IPS-18c (cell line): Measurements from ENCODE around the gene OXA1L.
A peak's percentile ranks its signal among the peaks of the same experiment; 100 is the strongest.
"Not testable (repeated sequence)": the region's sequence is repeated elsewhere in the genome, so short reads cannot be mapped to it uniquely, and the experiment has no call there.

Source experiments
- H3K4me3 ChIP-seq: 2 replicates; pipeline ENCODE4 v1.7.0; 2013; ENCODE audit warnings: low read depth, mild to moderate bottlenecking, low read length, moderate library complexity; ENCODE audit not compliant: insufficient read depth
- H3K9me3 ChIP-seq: one replicate; pipeline ENCODE4 v1.6.1; 2013; ENCODE audit warnings: mild to moderate bottlenecking, low read length, moderate library complexity; ENCODE audit not compliant: control insufficient read depth, insufficient read depth

The OXA1L gene

DNA sequence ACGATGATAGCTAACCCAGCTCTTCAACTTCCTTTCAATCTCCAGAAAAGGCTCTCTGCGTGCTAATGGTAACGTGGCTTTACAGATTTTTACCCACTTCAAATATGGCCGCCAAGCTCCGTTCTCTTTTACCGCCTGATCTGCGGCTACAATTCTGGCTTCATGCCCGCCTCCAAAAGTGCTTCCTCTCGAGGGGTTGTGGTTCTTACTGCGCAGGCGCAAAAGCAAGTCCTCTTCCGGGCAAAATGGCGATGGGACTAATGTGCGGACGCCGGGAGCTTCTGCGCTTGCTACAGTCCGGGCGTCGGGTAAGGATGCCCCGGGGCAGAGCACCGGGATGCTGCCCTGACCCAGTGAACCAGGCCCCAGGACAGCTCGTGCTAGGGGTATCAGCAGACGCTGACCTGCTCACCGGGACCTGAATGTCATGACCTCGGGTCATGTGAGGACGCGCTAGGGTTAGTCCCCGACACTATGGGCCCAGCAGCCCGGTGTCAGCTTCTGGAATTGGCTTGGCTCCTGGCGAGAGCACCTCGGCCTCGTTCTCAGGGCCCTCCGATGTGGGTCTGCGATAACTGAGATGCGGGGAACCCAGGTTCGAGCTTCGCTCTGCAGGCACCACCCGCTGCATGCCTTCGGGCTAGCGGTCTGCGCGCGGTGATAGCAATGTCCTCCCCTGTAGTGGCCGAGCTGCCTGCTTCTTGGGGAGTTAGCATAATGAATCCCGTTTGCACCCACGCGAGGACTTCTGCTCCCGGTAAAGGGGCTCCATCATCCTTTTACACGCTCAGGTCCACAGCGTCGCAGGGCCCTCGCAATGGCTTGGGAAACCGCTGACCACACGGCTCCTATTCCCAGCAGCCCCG is at the start of gene OXA1L:
Gene OXA1L, plus strand, starts transcription at position 232 of the 866 bp plus-strand sequence. Its CDS starts 14 bp downstream, at position 246.
- Histone ChIP-seq H3K9me3 (peaks cover 2% of the 10 kb centered on the region), H3K4me3 (peak within 1 kb of the TSS; percentile 97)

DNA sequence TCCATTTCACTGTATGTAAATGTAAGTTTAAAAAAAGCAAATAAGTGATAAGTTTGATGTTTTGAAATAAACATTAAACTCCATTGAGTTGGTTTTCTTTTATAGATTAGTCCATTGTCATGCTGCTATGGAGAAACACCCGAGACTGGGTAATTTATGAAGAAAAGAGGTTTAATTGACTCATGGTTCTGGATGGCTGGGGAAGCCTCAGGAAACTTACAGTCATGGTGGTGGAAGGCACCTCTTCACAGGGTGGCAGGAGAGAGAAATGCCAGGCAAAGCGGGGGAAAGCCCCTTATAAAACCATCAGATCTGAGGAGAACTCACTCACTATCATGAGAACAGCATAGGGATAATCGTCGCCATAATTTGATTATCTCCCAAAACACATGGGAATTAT is 48.4 kb upstream of the OXA1L start:
- H3K4me3 ChIP-seq = no peak overlapping the region
- peaks cover 3% of the 10 kb centered on the region for H3K9me3 ChIP-seq

DNA sequence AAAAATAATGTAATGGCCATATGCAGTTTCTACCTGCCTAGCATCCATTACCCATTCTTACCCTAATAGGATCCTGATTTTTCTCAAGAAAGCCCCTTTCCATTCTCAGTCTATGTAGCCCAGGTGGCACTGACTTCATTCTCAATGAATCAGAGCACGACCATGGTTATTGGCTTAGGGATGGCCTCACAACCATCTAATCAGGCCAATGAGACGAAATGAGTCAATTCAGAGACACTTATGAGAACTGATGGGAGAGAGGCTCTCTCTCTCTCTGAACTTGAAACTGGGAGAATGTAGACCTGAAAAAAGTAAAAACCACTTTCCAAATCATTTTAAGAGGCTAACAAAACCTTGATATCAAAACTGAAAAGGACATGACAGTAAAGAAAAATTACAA is 45.3 kb upstream of the OXA1L start:
- peaks cover 3% of the 10 kb centered on the region for H3K9me3 ChIP-seq
- H3K4me3 ChIP-seq = no peak overlapping the region

DNA sequence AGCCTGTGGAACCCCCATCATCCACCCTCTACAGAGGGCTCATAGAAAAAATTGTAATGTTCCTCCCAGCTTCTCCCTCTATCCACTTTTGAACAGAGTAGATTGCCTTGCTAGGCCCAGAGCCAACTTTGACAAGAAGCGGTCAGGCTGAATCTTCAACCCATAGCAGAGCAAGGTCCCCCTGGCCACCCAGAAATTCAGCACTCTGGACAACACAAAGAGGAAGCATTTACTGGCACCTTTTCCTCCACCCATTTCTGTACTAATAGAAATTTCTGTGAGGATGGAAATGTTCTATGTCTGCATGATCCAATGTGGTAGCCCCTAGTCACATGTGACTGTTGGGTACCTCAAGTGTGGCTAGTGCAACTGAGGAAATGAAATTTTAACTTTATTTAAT is 42.7 kb upstream of the OXA1L start:
- H3K4me3 ChIP-seq = no peak overlapping the region
- peaks cover 3% of the 10 kb centered on the region for H3K9me3 ChIP-seq

DNA sequence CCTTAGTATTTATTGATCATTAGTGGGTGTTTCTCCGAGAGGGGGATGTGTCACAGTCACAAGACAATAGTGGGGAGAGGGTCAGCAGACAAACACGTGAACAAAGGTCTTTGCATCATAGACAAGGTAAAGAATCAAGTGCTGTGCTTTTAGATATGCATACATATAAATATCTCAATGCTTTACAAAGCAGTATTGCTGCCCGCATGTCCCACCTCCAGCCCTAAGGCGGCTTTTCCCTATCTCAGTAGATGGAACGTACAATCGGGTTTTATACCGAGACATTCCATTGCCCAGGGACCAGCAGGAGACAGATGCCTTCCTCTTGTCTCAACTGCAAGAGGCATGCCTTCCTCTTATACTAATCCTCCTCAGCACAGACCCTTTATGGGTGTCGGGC is 41.6 kb upstream of the OXA1L start:
- not testable (repeated sequence) for H3K9me3 ChIP-seq, H3K4me3 ChIP-seq

DNA sequence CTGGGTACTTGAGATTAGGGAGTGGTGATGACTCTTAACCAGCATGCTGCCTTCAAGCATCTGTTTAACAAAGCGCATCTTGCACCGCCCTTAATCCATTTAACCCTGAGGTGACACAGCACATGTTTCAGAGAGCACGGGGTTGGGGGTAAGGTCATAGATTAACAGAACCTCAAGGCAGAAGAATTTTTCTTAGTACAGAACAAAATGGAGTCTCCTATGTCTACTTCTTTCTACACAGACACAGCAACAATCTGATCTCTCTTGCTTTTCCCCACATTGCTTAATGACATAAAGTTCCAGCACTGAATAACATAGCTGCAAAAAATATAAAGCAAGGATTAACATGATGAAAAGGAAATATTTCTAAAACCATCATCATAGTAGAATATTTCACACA is 41.1 kb upstream of the OXA1L start:
- not testable (repeated sequence) for H3K4me3 ChIP-seq

DNA sequence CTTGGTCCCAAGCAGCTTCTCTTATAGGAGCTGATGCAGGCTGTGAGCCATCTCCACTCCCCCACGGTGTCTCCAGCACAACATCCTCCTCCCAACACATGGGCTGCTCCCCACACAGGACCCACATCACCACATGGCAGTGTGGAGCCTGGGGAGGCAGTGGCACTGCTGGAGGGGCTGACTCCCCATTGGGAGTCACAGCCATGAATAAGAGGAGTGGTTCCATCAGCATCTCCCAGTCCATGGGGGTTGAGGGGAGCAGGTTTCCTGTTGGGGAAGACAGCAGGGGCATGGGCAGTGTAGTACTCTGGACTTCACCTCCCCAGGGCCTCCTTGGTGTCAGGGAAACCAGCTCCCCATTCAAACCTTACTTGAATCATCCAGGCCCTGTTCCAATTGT is 40.5 kb upstream of the OXA1L start:
- Histone ChIP-seq H3K4me3 (no peak overlapping the region), H3K9me3 (peaks cover 3% of the 10 kb centered on the region)

More for the DNA sequence above, 41.1 kb upstream of the OXA1L start:
- H3K9me3 ChIP-seq = not testable (repeated sequence)

DNA sequence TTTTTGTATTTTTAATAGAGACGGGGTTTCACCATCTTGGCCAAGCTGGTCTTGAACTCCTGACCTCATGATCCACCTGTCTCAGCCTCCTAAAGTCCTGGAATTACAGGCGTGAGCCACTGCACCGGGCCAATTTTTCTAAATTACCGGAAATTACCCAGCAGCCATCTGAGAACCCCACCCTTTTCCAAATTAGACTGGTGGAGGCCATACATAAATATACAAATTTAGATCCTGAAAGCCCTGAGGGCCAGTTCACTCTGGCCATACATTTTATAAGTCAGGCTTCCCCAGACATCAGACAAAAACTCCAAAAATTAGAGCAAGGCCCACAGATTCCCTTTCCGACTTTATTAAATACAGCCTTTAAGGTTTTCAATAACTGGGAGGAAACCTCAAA is 34.4 kb upstream of the OXA1L start:
- H3K9me3 ChIP-seq, H3K4me3 ChIP-seq: not testable (repeated sequence)

DNA sequence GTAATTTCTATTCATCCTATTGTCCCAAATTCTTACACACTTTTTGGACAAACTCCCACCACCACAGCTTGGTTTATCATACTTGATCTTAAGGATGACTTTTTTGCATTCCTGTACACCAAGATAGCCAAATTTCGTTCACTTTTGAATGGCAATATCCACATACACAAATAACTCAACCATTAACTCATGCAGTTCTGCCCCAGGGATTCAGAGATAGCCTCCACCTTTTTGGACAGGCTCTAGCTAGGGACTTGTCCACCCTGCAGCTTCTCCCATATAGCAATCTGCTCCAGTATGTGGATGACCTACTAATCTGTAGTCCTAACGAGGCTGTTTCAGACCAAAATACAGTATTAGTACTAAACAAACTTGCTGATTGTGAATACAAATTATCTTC is 32.7 kb upstream of the OXA1L start:
- H3K9me3 ChIP-seq = no peaks in the 10 kb centered on the region
- H3K4me3 ChIP-seq = no peak overlapping the region

DNA sequence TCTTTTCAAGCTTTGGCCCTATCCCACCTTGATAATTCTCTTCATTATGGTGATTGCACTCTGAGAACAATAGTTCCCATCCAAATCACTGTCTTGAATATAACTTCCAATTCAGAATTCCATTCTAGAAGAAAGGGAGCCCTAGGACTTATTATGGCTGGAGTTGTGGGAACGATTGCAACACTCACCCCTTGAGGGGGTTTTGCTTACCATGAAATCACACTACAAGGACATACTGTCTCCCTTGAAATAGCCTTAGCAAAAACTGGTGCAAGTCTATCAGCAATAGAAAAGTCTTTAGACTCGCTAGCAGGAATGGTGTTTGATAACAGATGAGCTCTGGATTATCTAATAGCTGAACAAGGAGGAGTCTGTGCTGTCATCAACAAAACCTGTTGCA is 31.4 kb upstream of the OXA1L start:
- Histone ChIP-seq H3K4me3 (no peak overlapping the region), H3K9me3 (peaks cover 2% of the 10 kb centered on the region)

DNA sequence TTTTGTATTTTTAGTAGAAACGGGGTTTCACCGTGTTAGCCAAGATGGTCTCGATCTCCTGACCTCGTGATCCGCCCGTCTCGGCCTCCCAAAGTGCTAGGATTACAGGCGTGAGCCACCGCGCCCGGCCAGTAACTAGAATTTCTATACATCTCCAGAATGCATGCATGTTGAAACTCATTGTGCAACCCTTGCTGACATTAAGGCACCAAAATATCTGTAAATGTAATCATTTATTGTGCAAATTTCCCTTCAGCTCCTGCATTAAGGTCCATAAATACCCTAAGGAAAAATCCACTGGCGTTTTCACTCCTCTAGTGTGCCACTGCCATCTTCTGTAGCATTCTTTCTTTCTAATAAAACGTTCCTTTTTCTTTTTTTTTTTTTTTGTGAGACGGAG is 30.1 kb upstream of the OXA1L start:
- H3K4me3 ChIP-seq, H3K9me3 ChIP-seq: not testable (repeated sequence)

DNA sequence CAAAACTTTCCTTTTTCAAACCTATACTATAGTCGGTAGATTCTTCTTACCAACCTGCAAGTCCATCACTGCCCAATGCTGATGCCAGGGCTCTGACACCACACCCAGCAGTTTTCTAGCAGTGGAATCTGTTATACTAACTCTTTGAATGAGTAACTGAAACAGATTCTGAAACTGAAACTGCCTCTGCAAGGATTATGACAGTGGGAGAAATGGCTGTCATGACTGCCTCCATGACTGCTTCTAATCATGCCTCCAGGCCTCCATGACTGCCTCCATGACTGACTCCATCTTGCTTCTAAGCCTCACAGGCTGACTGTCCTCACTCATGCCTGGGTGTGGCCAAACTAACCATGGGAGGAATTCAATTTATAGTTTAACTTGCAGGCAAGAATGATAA is 29.4 kb upstream of the OXA1L start:
- H3K9me3 ChIP-seq = peaks cover 2% of the 10 kb centered on the region
- no peak overlapping the region for H3K4me3 ChIP-seq

DNA sequence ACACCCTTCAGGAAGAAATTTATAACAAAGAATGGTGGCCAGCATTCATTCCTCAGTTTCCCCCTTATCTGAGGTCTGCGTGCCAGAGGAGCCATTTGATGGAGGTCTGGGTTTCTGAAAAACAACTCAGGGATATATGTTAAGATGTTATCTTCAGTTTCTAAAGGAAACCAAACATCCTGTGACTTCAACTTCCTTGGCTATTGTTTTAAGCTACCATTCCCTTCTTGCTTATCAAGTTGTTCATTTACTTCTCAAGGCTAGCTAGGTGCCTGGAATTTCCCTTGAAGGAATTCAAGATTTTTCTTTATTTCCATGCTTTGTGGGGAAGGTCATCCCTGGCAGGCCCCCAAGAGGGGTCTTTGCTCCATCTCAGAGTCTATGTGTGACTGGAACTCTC is 27.1 kb upstream of the OXA1L start:
- Histone ChIP-seq H3K9me3 (peaks cover 2% of the 10 kb centered on the region), H3K4me3 (no peak overlapping the region)

DNA sequence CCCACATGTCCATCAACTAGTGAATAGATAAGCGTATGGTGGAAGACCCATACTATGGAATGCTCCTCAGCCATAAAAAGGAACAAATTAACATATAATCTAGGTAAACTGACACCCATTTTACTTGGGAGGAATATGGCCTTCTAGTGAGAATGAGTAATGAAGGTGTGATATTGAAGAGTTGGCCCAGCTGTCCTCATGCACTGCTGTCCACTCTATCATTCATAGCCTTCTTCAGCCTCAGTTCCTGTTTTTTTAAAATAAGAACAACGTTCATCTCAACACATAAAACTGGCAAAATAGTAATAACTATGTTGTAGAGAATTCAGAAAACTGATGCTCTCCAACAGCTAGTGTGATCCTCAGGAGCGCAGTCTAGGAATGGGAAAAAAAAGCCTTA is 26.5 kb upstream of the OXA1L start:
- Histone ChIP-seq H3K4me3 (no peak overlapping the region), H3K9me3 (peaks cover 2% of the 10 kb centered on the region)

DNA sequence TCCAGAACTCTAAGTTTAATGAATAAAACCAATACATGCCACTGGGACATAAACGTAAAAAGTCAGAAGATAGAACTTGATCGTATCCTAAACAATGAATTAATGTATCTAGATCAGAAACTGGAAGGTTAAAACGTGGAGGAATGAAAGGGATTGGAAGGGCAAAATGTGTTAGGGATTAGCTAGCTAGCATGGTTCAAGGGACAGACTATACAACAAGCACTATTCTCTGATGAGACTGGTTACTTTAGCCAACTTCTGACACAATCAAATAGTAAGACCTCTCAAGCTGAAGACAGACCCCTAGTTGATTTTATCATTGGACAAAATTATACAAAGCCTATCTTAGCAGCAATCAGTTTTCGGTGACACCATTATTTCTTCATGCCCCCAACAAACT is 18.7 kb upstream of the OXA1L start:
- Histone ChIP-seq H3K9me3 (no peaks in the 10 kb centered on the region), H3K4me3 (no peak overlapping the region)

DNA sequence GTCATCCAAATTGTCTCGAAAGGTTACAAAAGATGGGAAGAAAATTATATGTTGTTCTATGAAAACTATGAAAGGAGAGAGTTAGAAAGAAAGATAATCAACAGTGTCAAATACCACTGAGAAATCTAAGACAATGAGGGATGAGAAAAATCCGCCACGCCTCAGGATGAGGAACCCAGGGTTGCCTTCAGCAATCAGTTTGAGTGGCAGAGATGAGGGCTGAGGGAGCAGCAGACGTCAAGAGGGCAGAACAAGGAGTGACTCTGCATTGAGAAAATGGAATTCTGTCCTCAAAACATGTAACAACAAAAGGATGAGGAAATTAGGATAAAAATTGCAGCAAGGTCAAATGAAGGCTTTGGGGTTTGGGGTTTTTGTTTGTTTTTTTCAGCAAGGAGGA is 18.3 kb upstream of the OXA1L start:
- no peak overlapping the region for H3K4me3 ChIP-seq
- no peaks in the 10 kb centered on the region for H3K9me3 ChIP-seq

DNA sequence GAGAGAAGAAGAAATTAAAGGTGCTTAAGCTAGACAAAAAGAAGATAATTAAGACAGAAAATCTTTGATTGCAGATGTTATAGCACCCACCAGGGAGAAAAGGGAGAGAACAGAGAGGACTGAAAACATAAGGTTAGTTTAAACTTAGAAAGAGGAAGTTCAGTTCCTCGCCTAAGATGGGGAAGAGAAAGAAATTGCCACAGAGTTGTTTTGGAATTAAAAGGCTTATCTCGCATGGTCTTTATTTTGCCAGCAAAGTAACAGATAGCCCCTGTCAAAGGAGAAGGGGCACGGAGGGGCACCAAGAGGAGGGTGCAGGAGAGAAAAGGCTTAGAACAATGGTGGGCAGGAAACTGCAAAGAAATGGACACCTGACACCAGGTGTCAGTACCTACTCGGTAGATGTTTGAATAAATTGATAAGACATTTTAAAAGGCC is 17.8 kb upstream of the OXA1L start:
- no peak overlapping the region for H3K4me3 ChIP-seq
- H3K9me3 ChIP-seq = no peaks in the 10 kb centered on the region

DNA sequence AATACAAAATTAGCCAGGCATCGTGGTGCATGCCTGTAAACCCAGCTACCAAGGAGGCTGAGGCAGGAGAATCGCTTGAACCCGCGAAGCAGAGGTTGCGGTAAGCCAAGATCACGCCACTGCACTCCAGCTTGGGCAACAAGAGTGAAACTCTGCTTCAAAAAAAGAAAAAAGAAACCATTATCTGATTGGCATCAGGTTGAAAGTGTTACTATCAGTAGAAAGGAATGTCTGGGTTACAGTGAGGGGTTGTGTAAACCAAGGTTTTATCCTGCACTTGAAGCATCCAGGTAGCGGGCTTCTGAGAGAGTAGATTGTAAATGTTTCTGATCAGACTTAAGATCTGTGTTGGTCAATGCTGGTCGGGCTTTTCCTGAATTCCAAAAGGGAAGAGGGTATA is 14.1 kb upstream of the OXA1L start:
- no peaks in the 10 kb centered on the region for H3K9me3 ChIP-seq
- H3K4me3 ChIP-seq = no peak overlapping the region

DNA sequence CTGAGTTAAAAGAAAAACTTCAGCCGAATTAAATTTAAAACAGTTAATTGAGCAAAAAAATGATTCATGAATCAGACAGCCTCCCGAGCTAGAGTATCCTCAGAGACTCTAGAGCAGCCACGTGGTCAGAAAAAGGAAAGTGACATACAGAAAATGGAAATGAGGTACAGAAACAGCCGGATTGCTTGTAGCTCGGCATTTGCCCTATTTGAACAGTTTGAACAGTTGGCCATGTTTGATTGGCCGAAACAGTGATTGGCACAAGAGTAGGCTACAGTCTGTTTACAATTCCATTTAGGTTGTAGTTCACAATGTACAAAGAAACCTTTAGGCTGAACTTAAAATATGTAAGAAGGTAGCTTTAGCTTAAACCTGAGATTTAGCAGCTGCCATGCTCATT is 12.9 kb upstream of the OXA1L start:
- Histone ChIP-seq H3K4me3 (no peak overlapping the region), H3K9me3 (no peaks in the 10 kb centered on the region)
